Activated CD4-positive, CD25-positive, alpha-beta regulatory T cell treated with anti-CD3 and anti-CD28 coated beads, Interleukin-2, amount 50 U/mL, for 72 hours (primary cell): Measurements from ENCODE around the gene ANKRD40CL.
A peak's percentile ranks its signal among the peaks of the same experiment; 100 is the strongest.
"Not testable (repeated sequence)": the region's sequence is repeated elsewhere in the genome, so short reads cannot be mapped to it uniquely, and the experiment has no call there.

Source experiments
- DNase-seq: peaks from one replicate; pipeline ENCODE4 v3.0.0; 2021

ANKRD40CL gene

GRCh38 chr17:50758524-50758923, 8.8 kb downstream of the ANKRD40CL start:
- no peak for DNase-seq

DNA sequence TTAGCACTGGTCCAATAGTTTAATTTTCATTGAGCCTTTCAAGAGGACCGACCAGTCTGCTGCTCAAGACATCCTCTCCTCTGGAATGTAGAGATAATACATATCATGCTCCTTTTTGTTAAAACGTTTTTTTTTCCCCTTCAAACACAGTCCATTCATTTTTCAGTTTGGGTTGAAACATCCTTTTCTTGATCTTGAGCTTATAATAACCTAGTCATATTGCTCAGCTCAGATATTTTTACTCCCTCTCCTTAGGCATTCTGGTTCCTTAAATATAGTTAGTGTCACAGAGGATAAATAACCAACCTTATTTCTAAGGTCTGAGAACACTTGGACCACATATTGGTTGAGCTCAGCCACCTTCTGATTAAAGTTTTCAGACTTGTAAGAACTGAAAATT, 12.8 kb downstream of the ANKRD40CL start:
- DNase-seq: no peak

DNA sequence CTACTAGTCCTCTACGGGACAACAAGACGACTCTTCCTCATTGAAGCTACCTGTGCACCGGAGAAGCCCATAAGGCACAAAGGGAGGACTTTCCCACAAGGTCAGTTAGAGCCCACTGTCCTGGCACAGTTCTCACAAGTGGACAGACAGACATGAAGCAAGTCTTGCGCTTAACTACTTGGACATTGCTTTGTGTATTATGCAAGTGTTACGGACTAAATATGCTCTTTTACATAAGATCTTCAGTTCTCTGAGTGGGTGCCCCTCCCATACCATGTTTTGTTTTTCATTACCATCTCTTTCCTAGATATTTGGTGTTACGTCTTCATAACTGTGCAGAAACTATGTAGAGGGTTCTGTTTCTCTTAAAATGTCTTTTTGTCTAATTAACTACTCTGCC, 18.1 kb downstream of the ANKRD40CL start:
- DNase-seq: no peak

DNA sequence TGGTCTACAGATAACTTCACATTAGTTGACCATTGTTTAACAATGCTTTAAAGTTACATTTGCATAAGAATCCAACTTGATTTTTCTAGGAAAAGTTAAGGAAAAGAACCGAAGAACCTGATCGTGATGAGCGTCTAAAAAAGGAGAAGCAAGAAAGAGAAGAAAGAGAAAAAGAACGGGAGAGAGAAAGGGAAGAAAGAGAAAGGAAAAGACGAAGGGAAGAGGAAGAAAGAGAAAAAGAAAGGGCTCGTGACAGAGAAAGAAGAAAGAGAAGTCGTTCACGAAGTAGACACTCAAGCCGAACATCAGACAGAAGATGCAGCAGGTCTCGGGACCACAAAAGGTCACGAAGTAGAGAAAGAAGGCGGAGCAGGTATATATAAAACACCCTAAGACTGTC, 21.7 kb downstream of the ANKRD40CL start:
- no peak for DNase-seq

- no peak for DNase-seq
These were observed 28.2 kb downstream of the ANKRD40CL start for GRCh38 chr17:50739098-50739497.

- no peak for DNase-seq
These were observed 30.1 kb downstream of the ANKRD40CL start for GRCh38 chr17:50737118-50737698.

GRCh38 chr17:50735287-50735686, 32.0 kb downstream of the ANKRD40CL start:
- DNase-seq: no peak

DNA sequence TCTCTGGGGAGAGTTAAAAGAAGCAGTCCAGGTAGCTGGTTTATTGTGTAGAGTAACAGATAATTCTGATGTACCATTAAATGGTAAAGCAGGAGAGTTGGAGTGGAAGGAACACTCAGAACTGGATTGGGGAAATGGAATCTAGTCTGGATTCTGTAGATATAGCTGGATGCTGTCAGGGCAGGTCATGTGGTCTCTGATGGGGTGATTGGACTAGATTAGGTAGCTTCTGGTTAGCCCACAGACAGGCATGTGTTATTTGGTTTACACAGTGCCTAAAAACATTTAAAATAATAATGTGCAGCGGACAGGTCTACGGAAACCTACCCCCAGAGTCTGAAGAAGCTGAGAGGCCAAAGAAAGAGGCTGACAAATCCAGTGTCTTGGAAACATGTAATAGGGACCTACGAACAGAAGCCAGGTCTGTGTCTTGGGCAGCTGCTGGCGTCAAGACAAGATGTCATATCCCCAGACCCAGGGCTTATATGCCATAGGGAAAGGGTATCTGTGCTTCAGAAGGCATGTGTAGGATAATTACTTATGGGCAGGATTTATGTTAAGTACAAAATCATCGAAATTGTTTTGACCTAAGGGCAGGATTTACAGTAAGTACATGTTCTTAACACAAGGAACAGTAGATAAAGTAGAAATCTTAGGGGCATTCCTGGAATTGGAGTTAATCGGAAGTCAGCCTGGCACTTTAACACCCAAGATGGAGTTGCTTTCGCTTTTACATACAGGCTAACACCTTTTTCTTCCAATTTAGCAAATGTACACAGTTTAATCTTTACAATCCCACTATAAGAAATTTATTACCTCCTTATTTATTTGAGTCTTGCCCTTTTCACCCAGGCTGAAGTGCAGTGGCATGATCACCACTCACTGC, 35.5 kb downstream of the ANKRD40CL start:
- no peak for DNase-seq

GRCh38 chr17:50728881-50729765, 38.2 kb downstream of the ANKRD40CL start:
- no peak for DNase-seq

DNA sequence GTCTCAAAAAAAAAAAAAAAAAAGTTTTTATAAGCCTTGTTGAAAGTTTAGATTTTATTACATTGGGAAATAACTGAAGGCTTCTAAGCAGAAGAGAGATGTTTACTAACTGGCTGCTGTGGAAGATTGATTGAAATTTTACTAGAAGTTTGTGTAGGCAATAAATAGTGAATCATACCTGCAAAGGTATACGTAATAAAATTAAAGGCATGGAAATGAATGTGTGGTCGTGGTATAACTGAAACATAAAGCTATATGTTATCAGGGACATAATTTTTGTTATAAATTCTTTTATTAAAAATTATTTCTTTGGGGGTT, 39.2 kb downstream of the ANKRD40CL start:
- DNase-seq: no peak

DNA sequence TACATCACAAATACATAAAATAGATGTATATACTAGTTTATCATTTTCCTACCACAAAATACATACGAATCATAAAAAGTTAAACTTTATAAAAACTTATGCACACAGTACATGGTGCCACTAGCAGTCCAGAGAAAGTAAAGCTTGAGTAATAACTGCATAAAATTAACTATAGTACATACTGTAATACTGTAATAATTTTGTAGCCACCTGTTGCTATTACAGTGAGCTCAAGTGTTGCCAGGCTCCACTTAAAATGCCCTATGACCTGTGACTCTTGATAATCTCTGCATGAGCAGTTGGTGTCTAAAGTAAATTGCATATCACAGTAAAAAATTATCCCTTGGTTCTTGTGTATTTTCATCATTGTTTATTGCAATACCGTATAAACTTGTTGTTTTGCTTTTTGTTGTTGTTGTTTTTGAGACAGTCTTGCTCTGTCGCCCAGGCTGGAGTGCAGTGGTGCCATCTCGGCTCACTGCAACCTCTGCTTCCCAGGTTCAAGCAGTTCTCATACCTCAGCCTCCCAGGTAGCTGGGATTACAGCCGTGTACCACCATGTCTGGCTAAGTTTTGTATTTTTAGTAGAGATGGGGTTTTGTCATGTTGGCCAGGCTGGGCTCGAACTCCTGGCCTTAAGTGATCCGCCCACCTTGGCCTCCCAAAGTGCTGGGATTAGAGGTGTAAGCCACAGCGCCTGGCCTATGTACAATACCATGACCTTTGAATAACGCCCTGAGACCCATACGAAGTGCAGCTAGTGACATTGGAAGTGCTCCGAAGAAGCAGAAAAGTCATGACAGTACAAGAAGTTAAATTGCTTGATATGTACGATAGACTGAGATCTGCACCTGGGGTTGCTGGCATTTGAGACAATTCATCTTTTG, 41.3 kb downstream of the ANKRD40CL start:
- DNase-seq: no peak

DNA sequence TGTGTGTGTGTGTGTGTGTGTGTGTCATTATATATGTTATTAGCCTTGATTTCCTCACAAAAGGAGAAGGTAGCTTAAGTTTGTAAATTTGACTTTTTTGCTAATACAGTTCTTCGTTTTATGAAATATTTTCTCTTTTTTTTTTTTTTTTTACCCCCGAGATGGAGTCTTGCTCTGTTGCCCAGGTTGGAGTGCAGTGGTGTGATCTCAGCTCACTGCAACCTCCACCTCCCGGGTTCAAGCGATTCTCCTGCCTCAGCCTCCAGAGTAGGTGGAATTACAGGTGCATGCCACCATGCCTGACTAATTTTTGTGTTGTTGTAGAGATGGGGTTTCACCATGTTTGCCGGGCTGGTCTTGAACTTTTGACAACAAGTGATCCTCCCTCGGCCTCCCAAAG, 42.7 kb downstream of the ANKRD40CL start:
- not testable (repeated sequence) for DNase-seq

GRCh38 chr17:50722746-50723145, 44.6 kb downstream of the ANKRD40CL start:
- no peak for DNase-seq

DNA sequence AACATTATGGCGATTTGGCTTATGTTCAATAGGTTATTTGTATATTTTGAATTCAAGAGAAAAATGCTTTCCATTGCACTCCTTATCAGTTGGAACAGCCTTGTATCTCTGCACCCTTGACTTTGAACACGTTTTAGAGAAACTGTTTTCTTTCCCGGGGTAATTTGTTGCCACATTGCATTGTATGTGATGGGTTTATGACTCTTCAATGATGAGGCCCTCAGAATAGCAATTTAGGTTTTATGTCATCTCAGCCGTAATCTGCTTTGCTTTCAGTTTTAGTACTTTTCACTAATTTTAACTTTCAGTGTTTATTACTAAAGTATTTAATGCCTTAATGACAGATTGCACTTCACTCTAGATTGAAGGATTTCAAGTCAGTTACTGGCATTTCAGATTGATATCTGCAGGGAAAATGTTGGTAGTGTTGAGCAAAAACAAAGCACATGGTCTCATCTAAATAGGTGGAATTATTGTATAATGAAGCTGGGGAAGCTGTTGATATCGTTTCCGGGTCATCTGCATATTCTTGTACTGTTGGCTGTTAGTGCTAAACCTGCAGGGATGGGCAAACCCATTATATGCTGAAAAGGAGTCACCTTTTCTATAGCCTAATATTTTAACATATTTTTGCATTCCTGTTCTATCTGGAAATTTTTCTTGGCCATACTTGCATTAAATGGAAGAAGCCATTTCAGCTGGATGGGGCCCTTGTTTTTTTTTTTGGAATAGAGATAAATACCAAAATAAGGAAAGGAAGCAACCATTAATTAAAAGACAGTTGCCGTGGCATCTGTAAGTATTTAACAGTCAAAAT, 45.9 kb downstream of the ANKRD40CL start:
- DNase-seq: no peak

- DNase-seq: no peak
These were observed 47.2 kb downstream of the ANKRD40CL start for GRCh38 chr17:50719924-50720794.

- DNase-seq: peak; percentile 97
These were observed 48.0 kb downstream of the ANKRD40CL start, which contains the start of gene LUC7L3 for GRCh38 chr17:50719144-50719923. Gene LUC7L3, plus strand, starts transcription at chr17:50719603. Its CDS starts 130 bp downstream, at chr17:50719733.

- no peak for DNase-seq
These were observed 51.8 kb downstream of the ANKRD40CL start for GRCh38 chr17:50715471-50715870.

- no peak for DNase-seq
These were observed 54.7 kb downstream of the ANKRD40CL start for GRCh38 chr17:50712641-50713040.
